Measurements from ENCODE around the gene MEIS3. TPM values are rescaled to one million over a fixed set of nuclear protein-coding genes. Genes with fewer than 3 reads are reported as not detected.
A peak's percentile ranks its signal among the peaks of the same experiment; 100 is the strongest.
"Not testable (repeated sequence)": the region's sequence is repeated elsewhere in the genome, so short reads cannot be mapped to it uniquely, and the experiment has no call there.

Gene MEIS3
- total RNA-seq, 1 experiment from 2014 or later: 114 TPM

- in situ Hi-C loops (cut with HindIII; ENCODE audit: low sequenced_read_pairs): no loop called here
- no peak for DNase-seq (ENCODE audit: low spot score)
These were observed 44.2 kb downstream of the MEIS3 start for GRCh38 chr19:47374876-47375693.

- in situ Hi-C loops (cut with HindIII; ENCODE audit: low sequenced_read_pairs): no loop called here
- no peak for DNase-seq (ENCODE audit: low spot score)
These were observed 45.8 kb downstream of the MEIS3 start for GRCh38 chr19:47373246-47374240.

GRCh38 chr19:47372603-47373002 is 46.7 kb downstream of the MEIS3 start:
- no peak for DNase-seq (ENCODE audit: low spot score)
- in situ Hi-C loops (cut with HindIII; ENCODE audit: low sequenced_read_pairs): no loop called here

GRCh38 chr19:47371261-47371660 is 48.1 kb downstream of the MEIS3 start:
- in situ Hi-C loops (cut with HindIII; ENCODE audit: low sequenced_read_pairs): no loop called here
- DNase-seq (ENCODE audit: low spot score): no peak

GRCh38 chr19:47370045-47370611 is 49.2 kb downstream of the MEIS3 start:
- DNase-seq (ENCODE audit: low spot score): no peak
- in situ Hi-C loops (cut with HindIII; ENCODE audit: low sequenced_read_pairs): no loop called here

- in situ Hi-C loops (cut with HindIII; ENCODE audit: low sequenced_read_pairs): not testable (repeated sequence)
- DNase-seq (ENCODE audit: low spot score): peak; percentile 80
These were observed 53.9 kb downstream of the MEIS3 start for GRCh38 chr19:47365455-47365854.

GRCh38 chr19:47363758-47364531 is 55.4 kb downstream of the MEIS3 start:
- no peak for DNase-seq (ENCODE audit: low spot score)
- in situ Hi-C loops (cut with HindIII; ENCODE audit: low sequenced_read_pairs): no loop called here

GRCh38 chr19:47362321-47362720 is 57.0 kb downstream of the MEIS3 start:
- in situ Hi-C loops (cut with HindIII; ENCODE audit: low sequenced_read_pairs): no loop called here
- DNase-seq (ENCODE audit: low spot score): no peak

GRCh38 chr19:47358936-47359335 is 60.4 kb downstream of the MEIS3 start:
- in situ Hi-C loops (cut with HindIII; ENCODE audit: low sequenced_read_pairs): no loop called here
- DNase-seq (ENCODE audit: low spot score): no peak

- in situ Hi-C loops (cut with HindIII; ENCODE audit: low sequenced_read_pairs): no loop called here
- DNase-seq (ENCODE audit: low spot score): no peak
These were observed 61.3 kb downstream of the MEIS3 start for GRCh38 chr19:47357788-47358680.

- in situ Hi-C loops (cut with HindIII; ENCODE audit: low sequenced_read_pairs): no loop called here
- DNase-seq (ENCODE audit: low spot score): peak; percentile 48
These were observed 62.4 kb downstream of the MEIS3 start for GRCh38 chr19:47356900-47357299.

- DNase-seq (ENCODE audit: low spot score): peak; percentile 53
- in situ Hi-C loops (cut with HindIII; ENCODE audit: low sequenced_read_pairs): no loop called here
These were observed 66.0 kb downstream of the MEIS3 start for GRCh38 chr19:47353307-47353712.

Other genes starting within 250 kb of the MEIS3 start
- 38.6 and 66.3 TPM in 2 replicates for gene BBC3, start 188.3 kb downstream of the MEIS3 start, total RNA-seq (2014; rRNA removed; shearing (Covaris generic))
- 16.5 and 22.2 TPM in 2 replicates for gene CCDC9, start 163.0 kb downstream of the MEIS3 start, total RNA-seq (2014; rRNA removed; shearing (Covaris generic))
- 7.0 and 11.0 TPM in 2 replicates for gene INAFM1, start 144.6 kb downstream of the MEIS3 start, total RNA-seq (2014; rRNA removed; shearing (Covaris generic))
- gene C5AR1, start 109.7 kb downstream of the MEIS3 start, total RNA-seq (2014; rRNA removed; shearing (Covaris generic)): 0.68 and 0.92 TPM in 2 replicates
- not detected in 2 replicates for gene C5AR2, start 87.4 kb downstream of the MEIS3 start, total RNA-seq (2014; rRNA removed; shearing (Covaris generic))
- gene DHX34, start 70.2 kb downstream of the MEIS3 start, total RNA-seq (2014; rRNA removed; shearing (Covaris generic)): 13.9 and 16.7 TPM in 2 replicates
- 3.5 and 3.8 TPM in 2 replicates for gene SLC8A2, start 52.4 kb upstream of the MEIS3 start, total RNA-seq (2014; rRNA removed; shearing (Covaris generic))
- gene KPTN, start 64.7 kb upstream of the MEIS3 start, total RNA-seq (2014; rRNA removed; shearing (Covaris generic)): 31.5 and 44.5 TPM in 2 replicates
- gene NAPA, start 95.5 kb upstream of the MEIS3 start, total RNA-seq (2014; rRNA removed; shearing (Covaris generic)): 54.7 and 75.9 TPM in 2 replicates
- not detected in 2 replicates for gene ZNF541, start 153.6 kb upstream of the MEIS3 start, total RNA-seq (2014; rRNA removed; shearing (Covaris generic))
- 0.10 and 5.7 TPM in 2 replicates for gene BICRA, start 189.6 kb upstream of the MEIS3 start, total RNA-seq (2014; rRNA removed; shearing (Covaris generic))